NCI-H2029 (cell line): ENCODE measurements around the gene SIX5.
A peak's percentile ranks its signal among the peaks of the same experiment; 100 is the strongest.
"Not testable (repeated sequence)": the region's sequence is repeated elsewhere in the genome, so short reads cannot be mapped to it uniquely, and the experiment has no call there.

Source experiments
- DNase-seq: peaks from one replicate; lab custom pipeline; 2025; lab: John Stamatoyannopoulos, UW

SIX5 gene

DNA sequence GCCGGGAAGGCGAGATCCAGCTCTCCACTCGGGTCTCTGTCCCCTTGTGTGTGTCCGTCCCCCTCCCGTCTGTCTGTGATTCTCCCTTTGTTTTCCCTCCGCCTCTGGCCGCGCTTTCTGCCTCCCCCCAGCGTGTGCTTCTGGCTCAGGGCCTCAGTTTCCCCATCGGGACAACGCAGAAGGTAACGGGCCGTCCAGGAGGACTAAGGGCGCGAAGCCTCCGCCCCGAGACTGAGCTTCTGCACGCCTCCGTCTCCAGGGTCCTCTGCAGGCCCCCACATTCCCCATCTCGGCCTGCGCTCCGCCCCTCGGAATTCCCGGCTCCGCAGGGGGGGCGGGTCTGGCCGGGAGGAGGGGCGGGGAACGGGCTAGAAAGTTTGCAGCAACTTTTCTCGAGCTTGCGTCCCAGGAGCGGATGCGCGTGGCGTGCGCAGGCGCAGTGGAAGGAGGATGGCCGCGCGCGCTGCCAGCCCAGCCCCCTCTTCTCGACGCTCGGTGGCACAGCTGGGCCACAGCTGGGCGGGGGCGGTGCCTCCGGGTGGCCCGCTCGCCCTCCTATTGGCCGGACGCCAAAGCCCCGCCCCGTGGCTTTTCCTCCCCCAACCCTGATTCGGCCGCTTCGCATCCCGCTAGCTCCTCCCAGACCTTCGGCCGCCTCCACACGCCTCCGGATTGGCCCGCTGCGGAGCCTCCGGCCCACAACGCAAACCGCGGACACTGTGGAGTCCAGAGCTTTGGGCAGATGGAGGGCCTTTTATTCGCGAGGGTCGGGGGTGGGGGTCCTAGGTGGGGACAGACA lies at the start of gene SIX5:
SIX5 (minus strand) TSS at position 269 of the 799 bp plus-strand sequence. CDS start 408 bp downstream, outside the sequence.
- DNase-seq: peak; percentile 93

DNA sequence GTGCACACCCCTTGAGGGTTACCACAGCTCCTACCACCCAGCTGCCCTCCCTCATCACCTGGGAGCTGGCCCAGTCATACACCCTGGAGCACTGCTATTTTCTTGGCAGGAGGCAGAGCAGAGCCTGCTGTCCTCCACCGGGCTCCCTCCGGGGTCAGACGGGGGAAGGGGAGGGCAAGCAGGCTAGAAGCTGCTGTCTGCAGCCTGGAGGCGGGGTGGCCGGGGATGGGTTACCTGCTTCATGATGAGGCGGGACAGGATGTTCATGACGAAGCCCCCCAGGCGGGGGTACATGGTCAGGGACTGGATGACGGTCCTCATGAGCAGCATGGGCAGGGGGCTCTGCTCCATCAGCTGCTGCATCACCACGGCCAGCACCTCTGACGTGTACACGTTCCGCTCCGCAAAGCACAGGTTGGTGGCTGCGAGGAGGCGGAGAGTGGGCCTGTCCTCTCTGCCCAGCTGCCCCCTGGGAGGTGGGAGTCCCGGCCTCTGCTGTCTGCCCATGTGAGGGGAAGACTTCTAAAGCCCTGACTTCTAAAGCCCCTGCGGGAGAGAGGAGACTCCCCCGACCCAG lies 48.8 kb upstream of the SIX5 start:
- no peak for DNase-seq

DNA sequence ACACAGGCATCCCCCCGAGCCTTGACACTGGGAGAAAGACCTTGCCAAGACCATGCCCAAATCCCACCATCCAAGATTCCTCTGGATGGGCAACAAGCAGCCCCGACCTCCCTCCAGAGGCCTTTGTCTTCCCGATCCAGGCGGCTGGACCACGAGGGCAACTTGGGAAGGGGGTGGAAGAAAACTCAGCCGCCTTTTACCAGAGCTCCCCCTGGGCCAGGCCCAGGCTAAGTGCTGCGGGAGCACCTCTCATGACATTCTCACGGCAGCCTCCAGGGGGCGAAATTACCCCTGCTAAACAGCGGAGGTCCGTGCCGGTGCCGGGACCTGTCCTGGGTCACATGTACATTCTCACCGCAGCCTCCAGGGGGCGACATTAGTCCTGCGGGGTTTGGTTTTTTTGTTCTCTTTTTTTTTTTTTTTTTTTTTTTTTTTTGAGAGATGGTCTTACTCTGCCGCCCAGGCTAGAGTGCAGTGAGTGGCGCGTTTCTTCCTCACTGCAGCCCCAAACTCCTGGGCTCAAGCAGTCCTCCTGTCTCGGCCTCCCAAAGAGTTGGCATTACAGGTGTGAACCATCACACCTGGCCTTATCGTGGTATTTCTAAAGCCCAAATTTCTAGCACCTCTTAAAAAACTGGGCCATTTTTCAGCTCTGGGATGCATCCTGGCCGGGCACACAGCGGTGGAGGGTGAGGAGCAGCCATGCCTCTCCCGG lies 48.1 kb upstream of the SIX5 start:
- peak; percentile 83 for DNase-seq

DNA sequence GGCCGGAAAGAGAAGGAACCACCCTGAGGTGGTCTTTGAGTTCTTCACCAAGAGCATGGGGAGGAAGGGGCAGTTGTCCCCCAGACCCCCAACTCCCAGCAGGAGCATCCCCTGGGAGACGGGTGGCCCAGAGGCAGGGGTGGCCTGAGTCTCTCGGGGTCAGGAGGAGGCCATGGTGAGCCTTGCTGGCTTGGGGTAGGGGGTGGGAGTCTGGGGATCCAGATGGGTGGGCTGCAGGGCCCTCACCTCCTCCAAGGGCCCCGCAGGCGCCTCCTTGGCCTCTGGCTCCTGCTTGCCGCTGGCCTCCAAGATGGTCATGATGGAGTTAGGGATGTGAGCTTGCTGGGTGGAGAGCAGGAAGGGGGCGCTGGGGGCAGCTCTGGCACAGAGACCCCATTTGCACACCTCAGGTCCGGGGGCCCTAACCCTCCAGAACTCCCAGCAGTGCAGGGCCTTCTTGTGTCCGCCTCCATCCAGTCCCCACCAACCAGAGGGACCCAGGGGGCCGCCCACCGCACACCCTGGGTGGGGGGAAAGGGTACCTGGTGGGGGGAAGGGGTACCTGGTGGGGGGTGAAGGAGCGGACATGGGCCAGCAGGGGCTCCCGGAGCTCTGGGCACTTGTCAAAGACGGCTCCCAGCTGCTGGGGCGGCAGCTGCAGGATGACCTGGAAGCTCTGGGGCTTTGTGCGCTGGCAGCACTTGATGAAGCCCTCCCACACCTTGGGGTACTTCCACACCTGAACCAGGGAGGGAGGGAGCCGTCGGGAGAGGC lies 47.4 kb upstream of the SIX5 start:
- DNase-seq: no peak

DNA sequence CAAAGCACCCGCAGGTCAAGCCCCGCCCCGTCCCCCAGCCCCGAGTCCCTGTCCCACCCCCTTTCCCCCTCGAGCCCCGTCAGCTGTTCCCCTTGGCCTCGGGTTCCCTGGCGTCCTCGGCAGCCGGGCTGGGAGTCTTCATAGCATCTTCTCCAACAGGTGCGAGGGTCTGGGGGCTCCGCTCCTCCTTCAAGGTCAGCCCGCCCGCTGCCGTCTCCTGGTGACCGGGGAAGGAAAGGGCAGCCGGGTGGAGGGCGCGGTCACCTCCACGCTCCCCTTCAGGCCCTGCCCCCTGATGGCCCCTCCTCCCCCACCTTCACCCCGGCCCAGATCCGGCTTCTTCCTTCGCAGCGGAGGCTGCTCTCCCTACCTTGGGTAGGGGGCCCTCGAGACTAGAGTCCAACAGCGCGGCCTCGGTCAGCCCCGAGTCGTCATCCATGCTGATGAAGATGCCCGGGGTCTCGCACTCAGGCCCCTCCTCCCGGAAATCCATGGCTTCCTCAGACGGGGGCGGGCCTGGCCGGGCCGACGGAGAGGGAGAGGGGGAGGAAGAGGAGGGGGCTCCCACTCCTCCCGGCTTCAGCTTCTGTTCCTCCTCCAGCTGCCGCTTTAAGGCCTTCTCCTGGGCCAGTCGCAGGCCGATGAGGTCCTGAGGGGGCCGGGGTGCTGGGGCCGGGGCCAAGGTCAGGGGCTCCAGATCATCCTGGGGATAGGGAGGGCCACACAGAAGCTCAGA lies 46.6 kb upstream of the SIX5 start:
- no peak for DNase-seq

DNA sequence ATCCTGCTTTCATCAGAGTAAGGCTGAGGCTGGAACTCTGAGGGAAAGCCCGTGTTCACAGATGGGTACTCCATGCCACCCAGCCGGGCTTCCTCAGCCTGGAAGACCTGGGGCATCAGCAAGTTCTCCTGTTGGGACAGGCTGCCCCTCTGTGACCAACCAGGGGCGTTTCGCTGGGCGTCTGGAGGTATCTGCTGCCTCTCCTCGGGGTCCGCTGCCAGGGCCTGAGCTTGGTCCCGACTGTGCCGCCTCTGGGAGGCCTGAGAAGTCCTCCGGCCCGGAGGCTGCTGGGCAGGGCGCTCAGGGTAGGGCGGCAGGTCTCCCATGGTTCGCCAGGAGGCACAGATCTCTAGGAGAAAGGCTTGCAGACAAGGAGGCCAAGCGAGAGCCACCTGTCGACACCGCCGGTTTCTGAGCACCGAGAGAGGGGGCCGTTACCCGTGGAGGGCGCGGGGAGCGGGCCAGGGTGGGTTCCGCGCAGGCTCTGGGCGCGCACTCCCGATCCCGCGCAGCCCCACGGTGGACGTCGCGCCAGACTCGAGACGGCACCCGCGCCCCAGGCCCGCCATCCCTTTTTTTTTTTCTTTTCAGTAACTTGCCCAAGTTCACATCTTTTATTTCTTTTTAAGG lies 45.9 kb upstream of the SIX5 start, which contains the start of gene RSPH6A:
RSPH6A (minus strand) TSS at position 458 of the 630 bp plus-strand sequence; CDS start at position 326, 132 bp downstream.
- DNase-seq: no peak

DNA sequence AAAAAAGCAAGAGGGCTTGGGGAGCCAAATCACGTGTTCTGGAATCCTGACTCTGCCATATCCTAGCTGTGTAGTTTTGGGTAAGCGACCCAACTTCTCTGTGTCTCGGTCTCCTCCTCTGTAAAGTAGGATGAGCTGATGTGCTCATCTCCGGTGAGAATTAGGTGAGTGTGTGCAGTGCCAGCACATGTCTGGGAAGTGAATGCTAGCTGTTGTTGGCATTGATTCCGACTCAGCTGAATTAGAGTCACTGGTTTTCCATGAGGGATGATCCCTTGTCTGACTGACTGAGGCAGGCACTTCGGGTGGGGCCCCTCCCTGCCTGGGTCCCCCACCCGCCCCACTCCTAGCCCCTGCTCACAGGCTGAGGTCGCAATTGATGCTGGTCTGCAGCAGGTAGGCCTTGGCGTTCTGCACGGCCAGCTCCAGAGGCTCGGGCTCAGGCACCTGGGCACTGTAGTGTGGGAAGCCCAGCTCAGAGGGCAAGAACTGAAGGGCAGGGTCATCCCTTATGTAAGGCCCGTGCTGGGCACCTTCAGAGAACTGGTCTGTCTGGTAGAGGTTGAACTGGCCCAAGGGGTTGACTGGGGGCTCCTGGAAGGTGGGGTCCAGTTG lies 45.2 kb upstream of the SIX5 start:
- DNase-seq: no peak

DNA sequence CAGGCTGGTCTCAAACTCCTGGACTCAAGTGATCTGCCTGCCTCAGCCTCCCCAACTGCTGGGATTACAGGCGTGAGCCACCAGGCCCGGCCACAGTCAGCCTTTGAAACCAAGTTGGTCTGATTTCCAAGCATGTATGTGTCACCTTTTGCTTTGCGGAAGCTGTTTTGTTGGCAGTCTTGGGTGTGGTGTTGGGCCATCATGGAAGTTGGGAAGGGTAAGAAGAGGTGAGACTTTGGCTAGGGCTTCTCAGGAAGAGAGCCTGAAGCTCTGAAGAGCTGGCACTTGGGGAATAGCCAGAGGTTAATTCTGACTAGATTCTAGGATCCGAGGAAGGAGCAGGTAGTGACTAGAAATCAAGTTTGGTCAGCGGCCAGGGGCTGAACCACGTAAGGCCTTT lies 43.2 kb upstream of the SIX5 start:
- no peak for DNase-seq

DNA sequence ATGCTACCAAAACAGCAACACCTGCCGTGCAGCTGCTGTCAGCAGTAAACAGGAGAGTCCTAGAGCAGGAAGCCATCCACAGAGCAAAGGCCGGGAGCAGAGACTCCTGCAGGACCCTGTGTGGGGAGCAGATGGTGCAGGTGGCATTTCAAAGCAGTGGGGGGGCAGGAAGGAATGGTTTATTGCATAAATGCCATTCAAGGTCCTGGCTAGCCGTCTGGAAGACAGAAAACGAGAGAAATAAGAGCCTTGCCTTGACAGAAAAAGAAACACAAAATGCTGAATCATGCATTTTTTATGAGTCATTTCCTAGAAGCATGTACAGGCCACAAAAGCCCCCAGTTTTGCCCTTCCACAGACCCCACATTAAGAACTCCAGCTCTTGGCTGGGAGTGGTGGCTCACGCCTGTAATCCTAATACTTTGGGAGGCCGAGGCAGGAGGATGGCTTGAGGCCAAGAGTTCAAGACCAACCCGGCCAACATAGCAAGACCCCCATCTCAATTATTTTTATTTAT lies 40.6 kb upstream of the SIX5 start:
- DNase-seq: peak; percentile 69

DNA sequence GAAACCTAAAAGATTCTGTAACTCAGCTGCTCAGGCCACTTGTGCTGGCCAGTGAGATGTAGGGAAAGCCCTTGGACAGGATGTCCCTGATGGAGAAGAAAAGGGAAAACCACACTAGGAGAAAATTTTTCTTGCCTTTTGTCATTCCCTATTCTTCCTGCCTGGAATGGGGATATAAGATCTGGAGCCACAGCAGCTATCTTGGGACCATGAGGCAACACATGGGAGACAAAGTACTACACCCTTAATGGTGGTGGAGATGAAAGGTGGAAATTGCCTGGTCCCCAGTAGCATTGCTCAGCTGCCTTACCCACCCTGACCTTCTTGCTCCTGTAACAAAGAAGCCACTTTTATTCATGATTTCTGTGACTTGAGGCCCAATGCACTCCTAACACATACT lies 36.7 kb upstream of the SIX5 start:
- DNase-seq: no peak

DNA sequence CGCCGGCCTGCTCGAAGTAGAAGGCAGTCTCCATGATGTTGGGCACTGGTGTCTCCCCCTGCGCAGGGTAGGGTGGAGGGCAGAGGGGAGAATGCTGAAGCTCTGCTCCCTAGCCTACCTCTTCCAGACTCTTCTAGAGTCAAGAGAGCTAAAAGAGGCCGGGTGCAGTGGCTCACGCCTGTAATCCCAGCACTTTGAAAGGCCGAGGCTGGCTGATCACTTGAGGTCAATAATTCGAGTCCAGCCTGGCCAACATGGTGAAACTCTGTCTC lies 35.8 kb upstream of the SIX5 start:
- no peak for DNase-seq

DNA sequence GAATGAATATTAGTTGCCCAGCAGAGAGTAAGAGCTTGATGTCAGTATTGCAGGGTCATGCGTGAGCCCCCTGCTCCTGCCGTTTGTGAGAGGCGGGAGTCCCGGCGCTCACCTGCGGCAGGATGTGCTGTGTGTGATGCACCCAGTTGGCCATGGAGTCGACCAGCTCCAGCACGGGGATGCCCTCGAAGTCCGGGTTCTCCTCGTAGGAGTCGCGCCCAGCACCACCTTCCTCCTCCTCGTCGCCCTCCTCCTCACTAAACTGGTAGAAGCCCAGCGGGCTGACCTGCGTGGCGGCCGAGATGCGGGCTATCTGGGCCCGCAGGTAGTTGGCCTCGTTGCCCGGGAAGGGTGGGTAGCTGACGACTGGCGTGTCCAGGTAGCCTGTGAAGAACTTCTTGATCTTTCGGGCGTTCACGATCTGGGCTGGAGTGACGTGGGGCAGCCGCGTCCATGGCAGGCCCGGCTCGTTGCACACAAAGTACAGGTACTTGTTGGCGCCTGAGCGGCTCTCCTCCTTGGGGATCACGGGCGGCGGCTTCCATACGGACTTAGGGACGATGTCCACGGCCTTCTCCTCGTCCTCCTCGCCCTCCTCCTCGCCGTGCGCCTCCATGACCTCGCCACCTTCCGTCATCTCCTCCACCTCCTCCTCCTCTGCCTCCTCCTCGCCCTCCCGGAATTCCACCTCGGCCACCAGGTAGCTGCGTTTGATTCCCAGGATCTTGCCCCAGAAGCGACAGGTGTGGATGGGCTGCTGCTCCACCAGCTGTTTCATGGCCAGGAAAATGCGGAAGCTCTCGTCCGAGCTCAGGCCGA lies 35.3 kb upstream of the SIX5 start:
- DNase-seq: no peak

DNA sequence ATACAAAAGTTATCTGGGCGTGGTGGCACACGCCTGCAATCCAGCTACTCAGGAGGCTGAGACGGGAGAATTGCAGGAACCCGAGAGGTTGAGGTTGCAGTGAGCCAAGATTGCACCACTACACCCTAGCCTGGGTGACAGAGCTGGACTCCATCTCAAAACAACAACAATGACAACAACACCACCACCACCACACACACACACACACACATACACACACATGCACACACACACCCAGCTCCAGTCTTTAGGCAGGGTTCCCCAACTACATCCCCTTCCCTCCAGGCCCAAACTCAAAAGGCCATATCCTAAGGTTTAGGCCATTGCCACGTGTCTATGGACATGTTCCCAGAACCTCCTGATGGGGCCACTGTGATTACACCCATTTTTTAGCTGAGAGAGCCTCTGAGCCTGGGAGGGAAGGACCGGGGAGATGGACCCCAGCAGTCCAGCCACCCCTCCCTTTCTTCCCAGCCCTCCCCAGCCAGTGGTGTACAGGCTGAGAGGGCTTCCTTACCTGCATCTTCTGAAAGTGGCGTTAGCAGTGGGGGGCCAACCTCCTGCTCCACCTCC lies 32.6 kb upstream of the SIX5 start:
- DNase-seq: no peak

DNA sequence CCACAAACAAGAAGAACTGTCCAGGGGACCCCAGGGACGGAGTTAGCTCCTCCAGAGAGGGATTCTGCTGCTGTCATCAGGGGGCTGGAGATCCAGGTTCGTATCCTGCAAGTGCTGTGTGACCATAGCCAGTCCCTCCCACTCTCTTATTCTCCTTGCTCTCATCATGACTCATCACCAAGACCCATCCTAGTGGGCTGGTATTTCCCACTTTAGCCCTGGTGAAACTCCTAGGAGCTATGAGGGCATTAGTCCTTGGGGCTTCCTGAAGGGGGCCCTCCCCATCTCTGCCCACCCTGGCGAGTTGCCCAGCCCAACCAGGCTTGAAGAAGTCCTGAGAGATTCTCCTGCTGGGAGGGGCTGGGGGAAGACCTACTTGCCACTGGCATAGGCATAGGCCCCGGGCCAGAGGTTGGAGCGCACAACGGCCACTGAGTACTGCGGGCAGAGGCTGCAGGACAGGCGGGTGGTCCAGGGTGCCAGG lies 31.1 kb upstream of the SIX5 start:
- no peak for DNase-seq

DNA sequence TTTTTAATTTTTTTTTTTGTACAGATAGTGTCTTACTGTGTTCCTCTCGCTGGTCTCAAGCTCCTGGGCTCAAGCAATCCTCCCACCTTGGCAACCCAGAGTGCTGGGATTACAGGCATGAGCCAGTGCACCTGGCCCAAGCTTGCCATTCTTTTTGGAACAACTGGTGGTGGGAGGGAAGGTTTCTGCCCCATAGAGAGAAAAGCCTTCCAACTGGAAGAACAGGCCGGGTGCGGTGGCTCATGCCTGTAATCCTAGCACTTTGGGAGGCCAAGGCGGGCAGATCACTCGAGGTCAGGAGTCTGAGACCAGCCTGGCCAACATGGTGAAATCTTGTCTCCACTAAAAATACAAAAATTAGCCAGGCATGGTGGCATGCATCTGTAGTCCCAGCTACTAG lies 30.5 kb upstream of the SIX5 start:
- DNase-seq: not testable (repeated sequence)

DNA sequence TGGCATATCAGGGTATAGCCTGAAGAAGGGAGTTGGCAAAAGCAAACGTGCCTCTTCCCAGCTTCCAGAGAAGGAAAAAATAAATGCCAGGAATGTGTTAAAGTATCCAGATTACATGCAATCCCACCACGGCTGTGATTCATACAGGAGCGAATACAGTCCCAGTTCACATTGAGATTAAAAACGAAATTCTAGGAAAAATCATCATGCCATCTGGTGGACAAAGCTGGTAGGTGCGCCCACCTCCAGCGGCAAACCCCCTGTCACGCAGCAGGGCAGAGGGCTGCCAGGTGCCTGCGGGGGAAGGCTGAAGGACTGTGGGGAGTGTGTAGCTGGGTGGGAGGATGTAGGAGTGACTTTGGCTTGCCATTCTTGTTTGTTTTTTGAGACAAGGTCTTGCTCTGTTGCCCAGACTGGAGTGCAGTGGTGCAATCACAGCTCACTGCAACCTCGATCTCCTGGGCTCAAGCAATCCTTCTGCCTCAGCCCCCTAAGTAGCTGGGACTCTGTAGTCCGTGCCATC lies 30.0 kb upstream of the SIX5 start:
- DNase-seq: peak; percentile 42

DNA sequence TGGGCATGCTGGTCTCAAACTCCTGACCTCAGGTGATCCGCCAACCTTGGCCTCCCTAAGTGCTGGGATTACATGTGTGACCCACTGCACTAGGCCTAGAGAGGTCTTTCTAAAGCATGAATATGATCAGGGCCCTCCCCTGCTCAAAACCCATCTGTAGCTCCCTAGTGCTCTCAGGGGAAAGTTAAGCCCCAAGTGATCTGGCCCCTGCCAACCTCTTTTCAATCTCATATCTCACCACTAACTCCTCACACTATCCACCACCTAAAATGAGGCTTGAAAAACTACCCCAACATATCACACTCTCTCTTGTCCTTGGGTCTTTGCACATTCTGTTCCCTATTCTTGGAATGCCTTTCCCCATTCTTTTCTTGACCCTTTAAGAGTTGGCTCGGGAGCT lies 25.6 kb upstream of the SIX5 start:
- DNase-seq: no peak

DNA sequence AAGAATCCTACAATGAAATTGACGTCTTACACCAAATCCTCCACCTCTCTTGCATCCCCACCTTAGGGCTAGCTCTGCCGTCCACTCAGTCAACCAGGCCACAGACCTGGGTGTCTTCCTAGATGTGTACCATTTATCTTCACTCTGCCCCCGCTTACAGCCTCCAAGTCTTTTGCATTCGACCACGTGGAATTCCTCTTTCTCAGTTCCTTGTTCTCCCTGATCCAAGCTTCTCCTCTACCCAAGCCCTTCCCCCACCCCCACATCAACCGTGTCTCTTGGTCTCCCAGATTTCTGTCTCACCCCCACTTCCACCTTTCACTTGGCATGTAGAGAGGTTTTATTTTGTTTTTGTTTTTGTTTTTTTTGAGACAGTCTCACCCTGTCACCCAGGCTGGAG lies 24.8 kb upstream of the SIX5 start:
- no peak for DNase-seq

DNA sequence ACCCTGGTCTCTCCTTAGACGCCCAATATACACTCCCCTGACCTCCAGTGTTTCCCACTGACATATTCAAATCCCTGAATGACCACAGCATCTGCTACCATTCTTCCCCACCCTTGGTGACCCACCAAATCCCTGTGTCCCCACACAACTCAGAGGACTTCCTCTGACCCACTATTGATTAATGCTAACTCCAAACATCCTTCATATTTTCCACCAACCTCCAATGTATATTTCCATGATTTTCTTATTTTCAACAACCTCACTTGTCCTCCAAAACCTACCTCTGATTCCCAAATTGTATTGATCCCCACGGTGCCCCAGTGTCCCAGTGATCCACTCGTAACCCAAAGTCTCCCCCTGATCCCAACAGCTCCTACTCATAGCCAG lies 24.1 kb upstream of the SIX5 start:
- DNase-seq: no peak
